ENCODE data around the gene FNIP1.

- TF ChIP-seq CTCF (IDR thresholded peaks at IDR 0.05), result peak in 1 of 5 experiments; percentile 18
- TF ChIP-seq POLR2A (IDR thresholded peaks at IDR 0.05), result no peak
- no peak for TF ChIP-seq POLR2AphosphoS5 (IDR thresholded peaks at IDR 0.05)
These were observed 162.2 kb downstream of the FNIP1 start for GRCh38 chr5:131634666-131634995.

Data from transverse colon (tissue), 4 donors.